H54 (cell line): ENCODE measurements around the gene HDAC7.

Source experiments
- DNase-seq: peaks from one replicate; pipeline ENCODE4 v3.0.0; 2011; ENCODE audit warnings: low spot score, mixed read lengths; ENCODE audit not compliant: insufficient read length
- FAIRE-seq: peaks from 3 replicates; lab custom pipeline; 2011; peaks lifted over from hg19 to GRCh38; lab: Jason Lieb, UNC
- POLR2A ChIP-seq: IDR thresholded peaks from 2 replicates; pipeline ENCODE4 v1.6.1; 2011; ENCODE audit warnings: low read depth, mild to moderate bottlenecking, low read length

The HDAC7 gene

GRCh38 chr12:47753021-47754001 is 66.4 kb downstream of the HDAC7 start:
- FAIRE-seq (no peak), DNase-seq (no peak)
- no peak for TF ChIP-seq POLR2A

GRCh38 chr12:47752552-47752951 is 67.2 kb downstream of the HDAC7 start:
- no peak for FAIRE-seq
- DNase-seq = peak; percentile 67

GRCh38 chr12:47752121-47752520 is 67.6 kb downstream of the HDAC7 start:
- TF ChIP-seq POLR2A = no peak

More at GRCh38 chr12:47752552-47752951, 67.2 kb downstream of the HDAC7 start:
- TF ChIP-seq POLR2A = no peak

GRCh38 chr12:47751561-47751960 is 68.1 kb downstream of the HDAC7 start:
- no peak for DNase-seq
- no peak for FAIRE-seq
- no peak for TF ChIP-seq POLR2A

More at GRCh38 chr12:47752121-47752520, 67.6 kb downstream of the HDAC7 start:
- FAIRE-seq (no peak), DNase-seq (no peak)

GRCh38 chr12:47750916-47751470 is 68.7 kb downstream of the HDAC7 start:
- no peak for DNase-seq
- no peak for TF ChIP-seq POLR2A
- no peak for FAIRE-seq

GRCh38 chr12:47750229-47750798 is 69.4 kb downstream of the HDAC7 start:
- DNase-seq (no peak), FAIRE-seq (no peak)
- TF ChIP-seq POLR2A = no peak

- no peak for FAIRE-seq
Measured at GRCh38 chr12:47748899-47749298, 70.8 kb downstream of the HDAC7 start.

GRCh38 chr12:47748507-47748828 is 71.2 kb downstream of the HDAC7 start:
- FAIRE-seq (no peak), DNase-seq (no peak)
- no peak for TF ChIP-seq POLR2A

More at GRCh38 chr12:47748899-47749298, 70.8 kb downstream of the HDAC7 start:
- no peak for TF ChIP-seq POLR2A
- DNase-seq = no peak

GRCh38 chr12:47747596-47748506 is 71.9 kb downstream of the HDAC7 start:
- FAIRE-seq = no peak
- no peak for DNase-seq
- 0 out of 2 replicates have a peak, but pooled peaks have one; percentile 14 for TF ChIP-seq POLR2A

- no peak for FAIRE-seq
Measured at GRCh38 chr12:47747126-47747525, 72.6 kb downstream of the HDAC7 start.

GRCh38 chr12:47746523-47746922 is 73.2 kb downstream of the HDAC7 start:
- FAIRE-seq (no peak), DNase-seq (no peak)
- no peak for TF ChIP-seq POLR2A

More at GRCh38 chr12:47747126-47747525, 72.6 kb downstream of the HDAC7 start:
- no peak for DNase-seq
- no peak for TF ChIP-seq POLR2A

- DNase-seq (no peak), FAIRE-seq (no peak)
- TF ChIP-seq POLR2A = no peak
Measured at GRCh38 chr12:47746073-47746472, 73.6 kb downstream of the HDAC7 start.

GRCh38 chr12:47745485-47746041 is 74.1 kb downstream of the HDAC7 start:
- DNase-seq = no peak
- no peak for FAIRE-seq
- no peak for TF ChIP-seq POLR2A
